Measurements from ENCODE around the gene NRIP1.

Gene NRIP1

DNA sequence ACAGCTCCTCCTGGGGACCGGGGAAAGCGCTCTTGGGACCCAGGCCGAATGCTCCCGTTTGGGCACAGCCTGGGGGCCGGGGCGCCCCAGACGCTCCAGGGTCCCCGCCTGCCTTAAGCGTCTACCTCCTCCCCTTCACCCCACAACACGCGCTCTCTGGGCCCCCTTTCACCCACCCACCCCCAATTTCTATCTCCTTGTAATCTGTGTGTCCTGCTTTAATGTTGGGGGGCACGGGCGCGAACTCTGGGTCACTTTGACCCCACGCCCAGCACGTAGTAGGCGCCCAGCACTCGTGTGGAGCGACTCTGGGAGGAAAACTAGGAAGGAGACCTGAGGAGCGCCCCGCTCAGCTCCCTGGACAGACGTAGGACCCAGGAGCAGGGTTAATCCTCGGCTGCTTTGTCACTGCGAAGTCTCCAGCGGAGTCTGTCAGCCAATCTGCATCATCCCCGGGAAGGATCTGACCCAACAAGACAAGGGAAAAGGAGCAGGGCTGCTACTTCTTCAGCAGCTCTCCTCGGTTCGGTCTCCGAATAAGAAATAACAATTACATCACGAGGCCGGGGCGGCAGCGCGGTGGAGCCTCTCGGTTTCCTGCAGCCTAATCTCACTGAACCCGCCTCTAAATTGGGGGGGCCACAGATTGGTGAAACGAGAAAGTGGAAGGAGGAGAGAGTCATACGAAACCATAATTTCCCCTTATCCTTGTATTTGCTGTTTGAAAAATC lies 757 bp upstream of the NRIP1 start:
- no peak for DNase-seq

DNA sequence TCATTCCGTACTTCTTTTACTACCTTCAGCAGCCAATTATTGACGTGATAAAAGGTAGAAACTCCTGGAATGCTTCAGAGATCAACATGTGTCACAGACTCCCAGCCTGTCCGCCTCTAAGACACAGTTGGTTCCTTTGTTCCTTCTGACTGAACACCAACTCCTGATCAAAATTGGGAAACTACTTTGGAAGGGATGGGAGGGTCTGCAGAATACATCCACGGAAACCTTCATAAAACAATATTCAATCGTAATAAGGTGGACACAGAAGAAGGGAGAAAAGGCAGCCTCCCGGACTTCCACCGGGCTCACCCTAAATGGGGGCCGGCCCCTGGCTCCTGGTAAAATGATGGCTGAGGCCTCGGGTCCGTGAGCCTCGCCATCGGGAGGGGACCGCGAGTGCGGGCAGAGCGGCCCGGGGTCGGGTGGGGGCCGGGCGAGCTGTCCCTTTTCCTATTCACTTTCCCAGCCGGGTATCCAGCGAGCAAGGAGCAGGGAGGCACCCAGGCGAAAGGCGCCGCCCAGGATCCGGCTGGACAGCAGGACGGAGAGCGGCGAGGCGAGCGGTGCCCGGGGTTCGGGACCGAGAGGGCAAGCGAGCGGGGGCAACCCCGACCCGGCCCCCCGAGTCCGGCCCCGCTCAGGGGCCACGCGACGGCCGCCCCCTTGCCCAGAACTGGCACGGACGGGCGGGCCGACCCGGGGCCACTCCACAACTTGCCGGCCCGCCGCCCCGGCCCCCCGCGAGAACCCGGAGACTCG lies 805 bp downstream of the NRIP1 start:
- no peak for DNase-seq

DNA sequence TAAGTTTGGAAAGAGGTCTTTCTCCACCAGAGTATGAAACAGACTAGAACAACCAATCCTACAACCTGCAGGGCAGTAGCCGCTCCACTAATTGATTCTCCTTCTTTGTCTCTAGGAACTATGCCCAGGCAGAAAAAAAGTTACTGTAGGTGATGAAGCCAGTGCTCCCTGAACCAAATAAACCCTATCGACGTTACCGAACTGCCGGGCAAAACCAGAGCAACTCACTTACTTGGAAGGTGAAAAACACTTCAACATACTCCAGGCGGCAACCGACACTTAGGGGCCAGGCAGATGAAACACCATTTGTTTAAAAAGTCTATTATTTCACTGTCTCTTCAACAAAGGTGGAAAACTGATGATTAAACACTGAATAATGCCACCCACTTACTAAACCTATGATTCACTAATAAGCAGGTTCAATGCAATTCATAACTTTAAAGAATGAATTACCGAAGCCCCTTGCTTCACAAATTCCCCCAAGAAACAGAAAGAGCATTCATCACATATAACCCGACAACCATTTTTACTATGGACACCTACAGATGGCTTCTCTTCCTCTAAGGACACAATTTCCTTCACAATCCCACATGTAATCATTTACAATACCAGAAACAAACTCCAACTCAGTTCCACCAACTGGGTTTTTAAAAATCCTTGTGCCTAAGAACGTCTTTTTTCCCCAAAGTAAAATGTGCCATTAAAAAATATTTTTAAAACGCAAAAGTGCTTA lies 1.6 kb downstream of the NRIP1 start:
- no peak for DNase-seq

DNA sequence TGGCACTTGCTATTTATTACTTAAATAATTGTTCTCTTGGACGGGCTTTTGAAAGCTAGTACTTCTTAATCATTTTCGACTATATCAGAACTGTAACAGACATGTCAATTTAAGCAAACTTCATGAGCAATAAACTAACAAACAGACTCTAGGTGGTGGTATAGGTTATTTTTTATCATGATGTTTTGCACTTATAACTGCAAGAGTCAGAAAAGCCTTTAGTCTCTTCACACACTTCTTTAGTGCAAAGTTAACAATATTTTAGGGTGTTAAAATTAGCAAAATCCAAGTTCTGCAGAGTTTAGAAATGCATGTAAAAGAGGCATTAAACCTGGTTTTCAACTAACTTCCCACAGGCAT lies 2.2 kb downstream of the NRIP1 start:
- DNase-seq: no peak

DNA sequence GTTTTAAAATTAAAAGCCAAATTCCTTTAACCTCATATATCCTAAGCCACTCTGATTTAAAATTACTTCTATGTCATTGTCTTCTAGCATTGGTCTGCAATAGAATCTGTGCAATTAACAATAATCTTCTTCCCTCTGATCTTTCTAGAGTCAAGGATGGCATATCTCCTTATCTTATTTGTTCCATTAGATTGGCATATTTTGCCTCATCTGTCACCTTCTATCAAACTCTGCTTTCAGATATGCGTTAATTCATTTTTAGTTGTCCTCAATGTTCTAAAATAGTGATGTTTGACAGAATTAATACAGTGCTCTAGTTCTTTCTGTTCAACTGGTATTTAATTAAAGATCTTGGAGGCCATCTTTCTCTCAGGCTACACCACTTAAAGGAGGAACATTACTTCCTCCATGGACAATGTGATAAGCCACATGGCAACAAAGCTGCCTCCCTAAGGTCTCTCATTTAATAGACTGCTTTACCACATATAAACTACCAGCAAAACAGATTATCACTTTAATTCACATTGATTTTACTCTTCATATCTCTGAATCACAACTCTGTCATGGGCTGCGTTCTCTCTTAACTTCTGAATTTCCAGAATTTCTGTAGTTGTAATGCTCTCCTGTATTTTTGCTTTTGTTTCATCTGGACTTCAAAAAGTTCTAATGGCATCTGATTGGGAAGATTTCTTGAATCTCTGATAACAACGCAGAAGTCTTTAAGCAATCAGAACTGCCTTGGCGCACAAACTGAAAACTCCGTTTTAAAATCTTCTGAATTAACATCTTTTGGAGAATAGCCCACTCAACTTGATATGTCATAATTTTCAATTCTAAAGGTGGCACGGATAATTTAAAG lies 2.8 kb downstream of the NRIP1 start:
- DNase-seq: no peak

DNA sequence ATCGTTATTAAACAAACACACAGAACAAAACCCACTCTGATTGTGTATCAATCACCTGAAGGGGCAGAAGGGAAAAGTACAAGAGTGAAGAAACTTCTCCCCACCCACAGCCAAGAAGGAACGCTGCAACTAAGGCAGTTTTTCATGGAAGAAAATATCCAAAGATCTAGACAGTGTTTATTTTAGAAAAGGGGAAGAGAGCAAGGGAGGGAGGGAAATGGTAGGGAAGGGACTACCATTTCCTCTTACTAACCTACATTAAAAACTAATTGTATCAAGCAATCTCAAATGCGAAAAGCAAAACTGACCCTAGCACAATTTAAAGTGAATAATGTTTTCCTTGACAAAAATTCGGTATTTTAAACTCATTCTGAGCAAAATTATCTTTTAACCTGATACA lies 3.5 kb downstream of the NRIP1 start:
- DNase-seq: no peak

DNA sequence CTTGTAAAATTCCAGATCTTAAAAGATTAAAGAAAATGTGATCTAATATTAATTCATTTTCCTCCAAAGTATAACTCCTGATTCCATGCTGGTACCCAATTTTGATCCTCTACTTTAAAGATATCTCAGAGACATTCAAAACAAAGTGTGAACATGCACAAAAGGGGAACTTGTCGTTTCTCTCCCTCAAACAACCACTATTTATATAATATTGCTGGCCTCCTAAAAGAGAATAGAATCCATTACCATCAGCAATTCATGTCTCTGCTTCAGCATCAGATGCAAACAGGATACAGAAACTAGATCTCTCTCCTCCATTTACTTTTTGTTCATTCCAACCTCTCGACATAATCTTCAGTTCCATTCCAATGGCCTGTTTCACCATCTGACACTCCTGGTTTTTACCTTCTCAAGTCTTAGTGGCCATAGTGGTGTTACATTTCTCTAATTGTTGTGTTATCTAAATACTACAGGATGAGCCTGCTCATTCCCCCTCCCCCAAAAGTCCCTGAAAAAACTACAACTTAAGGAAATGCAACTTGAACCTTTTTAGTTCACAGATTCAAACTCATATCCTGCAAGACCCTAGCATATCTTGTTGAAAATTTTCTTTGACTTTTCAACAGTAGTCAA lies 4.1 kb downstream of the NRIP1 start:
- no peak for DNase-seq

DNA sequence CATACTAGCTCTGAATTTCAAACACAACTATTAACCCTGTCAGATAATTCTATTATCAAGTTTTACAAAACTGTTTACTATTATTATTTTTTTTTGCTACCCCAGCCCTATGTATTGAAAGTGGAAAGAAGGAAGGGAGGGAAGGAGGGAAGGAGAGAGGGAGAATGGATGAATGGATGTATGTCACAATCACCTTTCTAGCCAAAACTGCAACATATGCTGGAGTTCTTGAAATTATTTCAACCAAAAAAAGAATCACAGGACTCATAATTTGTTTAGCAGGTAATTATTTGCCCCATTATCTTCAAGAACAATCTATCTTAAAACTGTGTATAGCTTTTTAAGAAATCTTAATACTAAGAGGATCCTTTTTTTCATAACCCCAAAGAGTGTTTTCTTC lies 5.4 kb downstream of the NRIP1 start:
- DNase-seq: no peak

DNA sequence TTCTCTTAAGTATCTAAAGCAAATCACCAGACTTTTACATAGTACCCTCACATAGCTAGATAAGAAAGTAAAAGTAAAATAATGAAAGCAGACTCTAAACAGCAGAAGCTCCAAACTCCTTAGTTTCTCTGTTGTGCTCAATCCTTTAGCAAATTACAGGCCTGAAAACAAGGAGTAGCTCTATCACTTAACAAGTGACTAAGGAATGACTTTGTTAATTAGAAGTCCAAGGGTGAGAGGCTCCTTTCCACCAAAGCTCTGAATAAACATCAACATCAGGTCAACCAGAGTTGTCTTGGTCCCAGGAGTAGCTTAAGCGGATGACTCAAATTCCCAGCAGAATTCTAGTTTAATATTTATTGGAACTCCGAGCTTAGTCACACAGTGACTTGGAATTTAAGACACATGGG lies 5.9 kb downstream of the NRIP1 start:
- DNase-seq: no peak

DNA sequence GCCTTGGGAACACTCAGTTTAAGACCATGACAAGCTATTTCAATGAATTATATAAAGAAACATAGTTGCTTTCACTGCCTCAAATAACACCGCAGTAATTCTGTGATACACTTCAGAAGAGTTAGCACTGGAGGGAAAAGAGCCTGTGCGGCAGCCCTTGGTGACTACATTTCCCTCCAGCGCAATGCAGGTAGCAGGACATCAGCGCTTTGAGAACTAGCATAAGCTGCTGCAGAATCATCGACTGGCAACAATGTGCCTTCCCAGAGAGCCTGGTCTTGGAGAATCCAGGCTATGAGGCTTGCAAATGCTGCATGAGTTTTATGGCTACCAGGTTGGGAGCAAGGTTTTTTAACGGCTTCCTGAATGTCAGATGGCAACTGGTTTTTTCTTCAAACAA lies 7.5 kb downstream of the NRIP1 start:
- DNase-seq: no peak

DNA sequence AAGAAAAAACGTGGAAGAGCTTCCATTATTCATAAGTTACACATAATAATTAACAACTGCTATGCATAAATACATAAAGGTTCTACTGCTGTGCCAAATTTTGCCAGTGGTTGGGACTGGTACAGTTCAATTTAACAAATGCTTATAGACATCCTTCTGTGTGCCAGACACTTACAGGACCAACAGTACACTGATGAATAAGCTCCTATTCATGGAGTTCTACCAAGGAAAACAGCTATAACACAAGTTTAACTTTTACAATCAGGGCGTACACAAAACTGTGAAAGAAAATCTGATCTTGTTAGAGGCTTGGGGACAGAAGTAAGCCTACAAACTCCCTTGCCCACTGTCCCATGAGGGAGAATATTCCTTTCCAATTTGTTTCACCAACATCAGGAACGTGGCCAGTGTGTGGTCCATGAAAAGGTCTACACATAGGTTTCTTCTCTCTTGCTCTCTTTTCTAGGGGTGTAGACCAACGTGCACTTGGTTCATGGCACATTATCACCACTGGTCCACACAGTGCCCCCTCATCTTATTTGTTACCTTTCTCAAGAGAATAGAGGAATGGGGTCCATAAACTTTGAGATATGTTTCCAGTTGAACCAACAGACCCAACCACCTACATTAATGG lies 10.1 kb downstream of the NRIP1 start:
- DNase-seq: no peak

DNA sequence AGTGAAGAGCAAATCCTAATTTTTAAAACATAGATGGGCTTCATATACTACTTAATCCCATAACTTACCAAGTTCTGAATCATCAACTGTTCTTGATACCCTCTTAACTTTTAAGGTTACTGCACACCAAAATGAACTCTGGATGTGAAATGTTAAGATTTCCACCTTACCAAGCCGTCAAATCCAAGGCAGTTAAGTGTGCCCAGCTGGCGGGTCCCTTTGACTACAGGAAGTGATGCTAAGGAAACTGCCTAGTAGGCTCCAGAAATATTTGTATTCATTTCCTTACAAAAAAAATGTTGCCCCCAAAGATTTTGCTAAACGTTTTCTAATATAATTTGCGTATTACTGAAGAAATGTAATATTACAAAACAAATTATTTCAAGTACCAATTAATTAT lies 10.7 kb downstream of the NRIP1 start:
- DNase-seq: no peak

DNA sequence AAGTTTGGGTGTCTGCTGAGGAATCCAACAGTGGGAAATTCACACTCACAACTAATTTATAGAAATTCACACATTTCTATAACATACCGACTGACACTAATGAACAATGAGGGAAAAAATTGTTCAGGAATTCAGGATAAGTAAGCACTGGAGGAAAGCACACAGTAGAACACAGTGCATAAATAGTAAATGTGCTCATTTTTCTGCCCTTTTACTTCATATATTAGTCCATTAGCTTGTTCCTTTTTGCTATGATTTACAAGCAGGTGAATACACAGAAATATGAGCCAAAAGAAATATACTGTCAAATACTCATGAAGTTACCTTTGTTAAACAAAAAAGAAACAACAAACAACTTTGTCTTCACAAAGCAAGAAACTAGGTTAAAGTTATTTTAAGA lies 11.3 kb downstream of the NRIP1 start:
- no peak for DNase-seq

DNA sequence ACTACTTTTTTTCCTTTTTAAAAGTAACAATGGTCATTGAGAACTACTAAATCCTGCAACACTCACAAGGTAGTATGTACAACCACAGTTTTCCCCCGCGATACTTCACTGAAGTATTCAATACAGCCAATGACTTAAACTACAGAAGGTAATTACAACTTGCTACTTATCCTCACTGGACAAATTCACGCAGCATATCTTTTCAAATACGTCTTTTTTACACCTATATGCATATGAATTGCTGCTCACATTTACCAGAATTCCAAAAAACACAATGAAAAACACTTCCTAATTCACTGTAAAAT lies 12.4 kb downstream of the NRIP1 start:
- DNase-seq: no peak

DNA sequence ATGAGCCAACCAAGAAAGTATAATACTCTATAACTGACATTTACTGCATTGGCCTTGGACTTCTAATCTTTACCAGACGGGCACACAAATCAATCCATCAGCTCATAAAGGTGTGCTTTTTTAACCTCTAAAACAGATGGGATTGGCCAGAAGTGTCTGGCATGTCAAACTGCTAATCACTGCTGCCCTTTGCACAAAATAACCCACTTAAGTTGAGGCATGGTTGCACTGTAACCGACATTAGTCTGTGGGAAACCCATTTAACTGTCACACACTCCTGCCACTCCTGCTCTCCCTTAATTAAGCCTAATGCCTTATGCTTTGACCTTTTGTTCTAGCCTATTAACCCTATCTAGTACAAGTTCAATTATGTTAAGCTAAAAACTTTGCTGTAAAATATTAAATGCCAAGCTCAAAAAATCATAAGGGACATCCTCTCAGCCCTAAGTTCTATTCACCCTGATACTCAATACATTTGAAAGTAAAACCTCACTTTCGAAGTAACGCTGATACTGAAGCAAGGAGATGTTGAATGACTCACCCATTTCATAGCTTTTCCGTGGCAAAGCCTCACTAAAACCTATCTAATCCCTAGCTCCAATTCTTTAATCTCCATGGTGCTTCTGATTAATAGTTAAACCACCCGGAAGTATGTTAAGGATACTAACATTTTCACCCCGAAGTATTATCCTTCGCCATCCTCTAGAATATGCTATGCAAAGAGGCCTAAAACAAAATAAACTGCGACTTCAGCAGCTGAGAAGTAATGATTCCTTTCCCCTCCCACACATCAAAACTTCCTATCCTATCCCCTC lies 12.9 kb downstream of the NRIP1 start:
- no peak for DNase-seq

DNA sequence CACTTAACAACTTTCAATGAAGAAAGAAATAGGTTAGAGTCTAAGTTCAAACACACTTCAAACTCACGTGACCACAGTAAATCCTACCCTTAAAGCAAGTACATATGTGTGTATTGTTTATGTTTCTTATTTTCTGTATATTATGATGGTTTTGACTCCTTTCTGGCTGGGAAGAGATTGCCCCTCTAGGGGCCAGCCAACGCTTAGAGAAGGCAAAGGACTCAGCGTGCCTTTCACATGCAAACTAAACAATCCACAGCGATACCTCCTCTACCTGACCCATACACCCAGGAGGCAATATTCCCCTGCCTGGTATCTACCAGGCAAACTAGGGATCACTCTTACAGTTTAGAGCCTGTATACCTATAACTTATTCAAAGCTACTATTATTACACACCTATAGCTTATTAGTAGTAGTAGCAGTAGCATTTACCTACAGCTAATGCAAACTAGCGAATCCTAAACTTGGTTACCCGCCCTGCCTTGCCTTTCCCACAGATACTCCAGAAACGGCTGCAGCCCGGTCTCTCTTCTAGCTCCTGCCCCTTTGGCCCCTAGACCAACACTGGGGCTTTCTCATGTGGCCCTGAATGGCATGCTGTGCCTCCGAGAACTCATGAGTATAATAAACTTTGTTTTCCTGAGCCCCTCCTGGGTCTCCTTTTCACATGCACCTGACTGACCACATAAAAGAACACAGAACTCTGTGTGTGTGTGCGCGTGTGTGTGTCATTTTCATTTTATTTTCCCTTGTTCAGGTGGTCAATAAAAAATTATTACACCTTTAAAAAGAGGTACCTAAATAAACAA lies 14.0 kb downstream of the NRIP1 start:
- DNase-seq: no peak

DNA sequence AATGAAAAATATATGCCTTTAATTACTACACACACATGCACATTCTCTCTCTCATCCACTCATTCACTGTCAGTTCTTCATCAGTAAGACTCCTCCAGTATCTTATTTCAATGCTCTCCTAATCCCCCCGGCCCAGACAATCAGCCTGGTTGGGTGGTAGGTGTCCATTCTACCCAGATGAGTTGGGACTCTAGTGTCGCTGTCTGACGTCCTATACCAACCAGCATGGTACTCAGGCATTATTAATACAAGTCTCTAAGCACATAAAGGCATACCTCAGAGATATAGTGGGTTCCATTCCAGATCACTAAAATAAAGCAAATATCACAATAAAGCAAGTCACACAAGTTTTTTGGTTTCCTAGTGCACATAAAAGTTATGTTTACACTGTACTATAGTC lies 19.8 kb downstream of the NRIP1 start:
- DNase-seq: no peak

DNA sequence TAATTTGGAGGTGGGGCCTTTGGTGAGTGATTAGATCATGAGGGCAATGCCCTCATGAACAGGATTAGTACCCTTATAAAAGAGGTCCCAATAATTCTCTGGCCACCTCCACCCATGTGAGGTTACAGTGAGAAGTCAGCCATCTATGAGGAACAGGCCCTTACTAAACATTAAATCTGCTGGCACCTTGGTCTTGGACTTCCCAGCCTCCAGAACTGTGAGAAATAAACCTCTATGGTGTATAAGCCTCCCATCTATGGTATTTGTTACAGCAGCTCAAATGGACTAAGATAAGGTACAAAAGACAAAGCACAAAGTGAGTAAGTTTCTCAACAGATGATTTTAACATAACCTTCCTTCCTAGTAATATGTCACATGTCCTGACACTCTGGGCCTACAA lies 22.3 kb downstream of the NRIP1 start:
- no peak for DNase-seq

DNA sequence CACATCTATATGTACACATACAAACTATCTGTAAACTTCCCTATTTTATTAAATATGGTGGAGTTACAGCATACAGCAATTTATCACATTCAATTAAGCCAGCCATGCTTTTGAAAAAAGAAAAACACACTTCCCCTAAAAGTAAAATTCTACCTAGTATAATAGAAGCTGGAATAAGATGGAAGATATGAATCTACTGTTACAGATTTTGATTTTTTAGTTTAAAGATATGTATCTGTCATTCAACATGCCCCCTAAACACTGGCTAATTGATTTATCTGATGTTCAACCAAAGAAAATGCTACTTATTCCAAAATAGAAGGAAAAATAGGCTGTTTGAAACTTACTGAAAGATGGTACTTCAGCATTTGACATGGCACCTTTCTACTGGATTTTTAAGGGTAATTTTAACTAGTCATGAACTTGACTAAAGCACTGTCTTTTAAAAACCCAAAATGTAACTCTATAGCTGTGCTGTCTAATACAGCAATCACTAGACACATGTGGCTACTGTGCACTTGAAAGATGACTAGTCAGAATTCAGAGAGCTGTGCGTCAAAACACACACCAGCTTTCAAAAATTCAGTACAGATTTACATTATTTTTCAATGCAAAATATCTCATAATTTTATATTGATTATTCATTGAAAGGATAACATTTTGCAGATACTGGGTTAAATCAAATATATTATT lies 25.0 kb downstream of the NRIP1 start:
- no peak for DNase-seq

DNA sequence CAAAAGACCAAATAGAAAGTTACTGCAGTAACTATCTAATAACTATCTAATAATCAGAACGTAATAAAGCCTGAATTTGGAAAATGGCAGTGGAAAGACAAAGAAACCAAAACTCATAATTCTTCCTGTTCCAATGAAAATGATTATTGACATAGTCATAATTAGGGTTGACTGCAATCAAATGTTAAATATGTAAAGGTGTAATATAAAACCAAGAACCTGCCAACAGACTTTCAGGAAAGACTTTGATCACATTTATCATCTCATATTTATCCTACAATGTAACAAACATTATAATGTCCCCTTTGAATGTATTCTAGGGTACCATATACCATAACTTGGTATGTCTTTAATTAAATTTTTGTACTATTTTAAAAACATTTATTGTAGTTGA lies 26.9 kb downstream of the NRIP1 start:
- DNase-seq: no peak

All from NCI-H2171 (cell line).